Measurements from ENCODE around the gene CFAP97D2. TPM values are rescaled to one million over a fixed set of nuclear protein-coding genes. Genes with fewer than 3 reads are reported as not detected.
A peak's percentile ranks its signal among the peaks of the same experiment; 100 is the strongest.
"Not testable (repeated sequence)": the region's sequence is repeated elsewhere in the genome, so short reads cannot be mapped to it uniquely, and the experiment has no call there.

Gene CFAP97D2
- total RNA-seq, 4 donors from 2014 or later = not detected

DNA sequence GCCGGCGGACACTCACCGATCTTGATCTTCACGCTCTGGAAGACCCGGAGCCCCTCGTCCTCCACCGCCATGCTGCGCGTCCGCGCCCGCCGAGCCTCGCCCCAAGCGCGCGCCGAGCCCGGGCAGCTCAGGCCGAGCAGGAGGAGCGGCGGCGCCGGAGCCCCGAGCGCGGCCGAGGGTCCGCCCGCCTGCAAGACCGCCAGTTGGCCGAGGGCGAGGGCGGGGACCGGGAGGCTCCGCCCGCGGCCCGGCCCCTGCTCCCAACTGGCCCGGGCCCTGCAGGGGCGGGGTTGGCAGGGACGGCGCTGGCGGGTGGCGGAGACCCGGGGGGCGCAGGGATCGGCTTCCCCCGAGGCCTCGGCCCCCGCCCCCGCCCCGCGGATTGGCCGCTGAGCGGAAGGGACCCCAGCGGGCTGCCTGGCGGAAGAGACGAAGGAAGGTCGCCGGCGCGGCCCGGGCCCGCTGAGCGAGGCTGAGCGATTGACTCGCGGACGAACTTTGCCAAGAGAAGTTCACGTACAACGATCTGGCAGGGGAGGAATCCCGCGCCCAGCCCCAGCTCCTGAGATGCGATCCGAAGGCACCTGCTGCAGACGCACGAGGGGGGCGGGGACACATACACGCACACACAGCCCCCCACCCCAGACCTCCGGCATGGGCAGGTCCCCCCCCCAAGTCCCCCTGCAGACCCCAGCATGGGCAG lies 46.5 kb upstream of the CFAP97D2 start, which contains the start of gene RASA3:
TSS of gene RASA3 (minus strand) at position 205 of the 703 bp plus-strand sequence. CDS start at position 71, 134 bp downstream.
- ATAC-seq (ENCODE audit: low FRiP score) (peak; percentile 91), DNase-seq (ENCODE audit: low spot score) (no peak)
- TF ChIP-seq, protein P1, sequence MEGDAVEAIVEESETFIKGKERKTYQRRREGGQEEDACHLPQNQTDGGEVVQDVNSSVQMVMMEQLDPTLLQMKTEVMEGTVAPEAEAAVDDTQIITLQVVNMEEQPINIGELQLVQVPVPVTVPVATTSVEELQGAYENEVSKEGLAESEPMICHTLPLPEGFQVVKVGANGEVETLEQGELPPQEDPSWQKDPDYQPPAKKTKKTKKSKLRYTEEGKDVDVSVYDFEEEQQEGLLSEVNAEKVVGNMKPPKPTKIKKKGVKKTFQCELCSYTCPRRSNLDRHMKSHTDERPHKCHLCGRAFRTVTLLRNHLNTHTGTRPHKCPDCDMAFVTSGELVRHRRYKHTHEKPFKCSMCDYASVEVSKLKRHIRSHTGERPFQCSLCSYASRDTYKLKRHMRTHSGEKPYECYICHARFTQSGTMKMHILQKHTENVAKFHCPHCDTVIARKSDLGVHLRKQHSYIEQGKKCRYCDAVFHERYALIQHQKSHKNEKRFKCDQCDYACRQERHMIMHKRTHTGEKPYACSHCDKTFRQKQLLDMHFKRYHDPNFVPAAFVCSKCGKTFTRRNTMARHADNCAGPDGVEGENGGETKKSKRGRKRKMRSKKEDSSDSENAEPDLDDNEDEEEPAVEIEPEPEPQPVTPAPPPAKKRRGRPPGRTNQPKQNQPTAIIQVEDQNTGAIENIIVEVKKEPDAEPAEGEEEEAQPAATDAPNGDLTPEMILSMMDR (IDR thresholded peaks at IDR 0.05) = no peak

DNA sequence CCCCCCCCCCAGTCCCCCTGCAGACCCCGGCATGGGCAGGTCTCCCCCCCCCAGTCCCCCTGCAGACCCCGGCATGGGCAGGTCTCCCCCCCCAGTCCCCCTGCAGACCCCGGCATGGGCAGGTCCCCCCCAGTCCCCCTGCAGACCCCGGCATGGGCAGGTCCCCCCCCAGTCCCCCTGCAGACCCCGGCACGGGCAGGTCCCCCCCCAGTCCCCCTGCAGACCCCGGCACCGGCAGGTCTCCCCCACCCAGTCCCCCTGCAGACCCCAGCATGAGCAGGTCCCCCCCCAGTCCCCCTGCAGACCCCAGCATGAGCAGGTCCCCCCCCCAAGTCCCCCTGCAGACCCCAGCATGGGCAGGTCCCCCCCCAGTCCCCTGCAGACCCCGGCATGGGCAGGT lies 45.9 kb upstream of the CFAP97D2 start:
- ATAC-seq (ENCODE audit: low FRiP score); DNase-seq (ENCODE audit: low spot score): not testable (repeated sequence)

DNA sequence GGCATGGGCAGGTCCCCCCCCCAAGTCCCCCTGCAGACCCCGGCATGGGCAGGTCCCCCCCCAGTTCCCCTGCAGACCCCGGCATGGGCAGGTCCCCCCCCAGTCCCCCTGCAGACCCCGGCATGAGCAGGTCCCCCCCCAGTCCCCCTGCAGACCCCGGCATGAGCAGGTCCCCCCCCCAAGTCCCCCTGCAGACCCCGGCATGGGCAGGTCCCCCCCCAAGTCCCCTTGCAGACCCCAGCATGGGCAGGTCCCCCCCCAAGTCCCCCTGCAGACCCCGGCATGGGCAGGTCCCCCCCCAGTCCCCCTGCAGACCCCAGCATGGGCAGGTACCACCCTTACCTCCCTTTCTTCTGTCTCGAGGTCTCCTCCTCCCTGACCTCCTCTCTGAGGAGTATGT lies 45.5 kb upstream of the CFAP97D2 start:
- not testable (repeated sequence) for ATAC-seq (ENCODE audit: low FRiP score); DNase-seq (ENCODE audit: low spot score)

DNA sequence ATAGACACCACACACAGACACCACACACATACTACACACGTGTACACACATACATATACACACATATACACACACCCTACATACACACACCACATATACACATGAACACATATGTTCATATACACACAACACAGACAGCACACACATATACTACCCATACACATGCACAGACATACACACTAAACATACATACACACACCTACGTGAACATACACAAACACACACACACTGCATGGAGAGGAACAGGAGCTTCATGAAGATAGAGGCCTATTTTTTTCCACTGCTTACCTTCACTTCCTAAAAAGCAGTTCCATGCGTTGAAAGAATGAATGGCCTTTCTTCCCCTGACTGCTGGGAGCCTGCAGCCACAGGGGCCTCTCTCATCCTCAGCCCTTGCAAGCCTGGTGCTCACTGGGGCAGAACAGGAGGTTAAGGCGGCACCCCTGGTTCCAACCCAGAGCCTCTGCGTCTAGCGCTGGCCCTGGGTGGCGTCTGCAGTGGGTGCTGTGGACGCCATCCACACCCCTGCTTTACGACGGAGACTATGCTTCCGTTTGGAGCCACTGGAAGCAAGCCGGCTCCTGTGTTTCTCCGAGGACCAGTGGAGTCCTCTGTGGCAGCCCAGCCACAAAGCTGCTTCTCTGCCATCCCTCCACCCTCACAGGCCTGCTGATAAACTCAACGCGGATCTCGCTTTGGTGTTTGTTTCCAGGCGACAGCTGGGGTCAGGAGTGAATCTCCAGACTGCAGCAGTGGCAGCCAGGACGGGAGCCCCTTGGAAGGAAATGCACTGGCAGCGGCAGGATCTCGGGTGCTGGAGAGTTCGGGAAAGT lies 44.7 kb upstream of the CFAP97D2 start:
- no peak for ATAC-seq (ENCODE audit: low FRiP score)
- TF ChIP-seq, protein P1 (IDR thresholded peaks at IDR 0.05) = no peak

DNA sequence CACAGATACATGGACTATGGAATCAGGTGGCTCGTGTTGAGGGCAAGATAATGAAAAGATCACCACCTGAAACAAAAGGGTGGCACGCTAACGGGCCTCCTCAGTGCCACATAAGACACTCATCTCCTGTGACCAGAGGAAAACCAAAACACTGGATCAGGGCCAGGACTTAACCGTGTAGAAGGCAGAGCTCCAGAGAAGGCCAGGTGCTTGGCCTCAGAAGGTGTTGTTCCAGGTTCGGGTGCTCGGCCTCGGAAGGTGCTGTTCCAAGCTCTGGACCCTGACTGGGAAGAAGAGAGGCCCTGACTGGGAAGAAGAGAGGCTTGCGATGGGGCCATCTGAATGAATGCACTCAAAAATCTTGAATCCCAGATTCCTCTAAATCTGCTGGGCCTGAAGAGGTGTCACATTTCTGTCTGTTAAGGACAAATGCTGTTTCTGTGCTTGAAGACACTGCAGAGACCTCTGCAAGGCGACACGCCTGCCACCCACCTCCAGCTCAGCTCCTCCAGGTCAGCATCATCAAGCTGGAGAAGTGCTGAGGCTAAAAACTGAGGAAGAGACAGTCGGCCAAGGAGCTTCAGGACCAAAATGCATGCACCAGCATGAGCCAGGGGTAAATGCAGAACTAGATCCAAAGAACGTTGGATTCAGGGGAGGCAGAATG lies 44.0 kb upstream of the CFAP97D2 start:
- DNase-seq (ENCODE audit: low spot score) (no peak), ATAC-seq (ENCODE audit: low FRiP score) (no peak)
- TF ChIP-seq, protein P1 (IDR thresholded peaks at IDR 0.05) = no peak

More for the DNA sequence above, 44.7 kb upstream of the CFAP97D2 start:
- DNase-seq (ENCODE audit: low spot score) = no peak

DNA sequence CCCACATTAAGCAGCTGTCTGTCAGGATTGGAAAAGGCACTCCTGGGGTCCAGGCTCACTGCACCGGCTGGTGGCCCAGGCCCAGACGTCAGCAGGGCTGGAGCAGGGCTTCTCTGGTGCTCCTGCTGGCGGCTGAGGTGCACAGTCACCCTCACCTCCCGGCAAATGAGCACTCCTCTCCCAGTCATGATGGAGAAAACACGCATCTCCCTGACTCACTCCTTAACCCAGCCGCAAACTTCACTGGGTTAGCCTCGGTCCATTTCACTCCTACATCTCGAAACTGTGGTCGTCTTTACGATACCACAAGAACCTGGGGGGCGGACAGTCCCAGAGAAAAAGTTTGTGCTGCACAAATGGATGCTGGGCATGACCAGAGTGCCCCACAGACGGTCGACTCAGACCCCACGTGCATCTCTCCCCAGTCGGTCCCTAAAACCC lies 43.3 kb upstream of the CFAP97D2 start:
- no peak for ATAC-seq (ENCODE audit: low FRiP score)
- TF ChIP-seq, protein P1 (IDR thresholded peaks at IDR 0.05) = no peak
- DNase-seq (ENCODE audit: low spot score) = no peak

DNA sequence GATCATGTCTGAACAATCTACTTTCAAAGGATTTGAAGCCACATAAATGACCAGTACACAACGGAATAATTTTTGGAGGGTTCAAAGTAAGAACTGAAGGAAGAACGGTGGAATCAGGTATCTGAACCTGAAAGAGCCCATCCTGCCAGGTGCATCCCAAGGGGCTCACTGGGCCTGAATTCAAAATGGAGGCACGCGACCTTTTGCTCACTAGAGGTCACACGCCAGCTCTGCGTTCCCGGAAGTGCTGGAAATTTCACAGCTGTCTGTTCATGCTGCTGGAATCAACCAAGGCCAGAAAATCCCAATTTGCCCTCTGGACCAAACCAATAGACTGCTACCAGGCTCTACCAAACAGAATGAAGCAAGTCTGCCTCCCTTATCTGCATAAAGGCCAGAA lies 42.5 kb upstream of the CFAP97D2 start:
- TF ChIP-seq, protein P1 (IDR thresholded peaks at IDR 0.05) = no peak
- DNase-seq (ENCODE audit: low spot score) (no peak), ATAC-seq (ENCODE audit: low FRiP score) (no peak)
